Tongue (tissue), 2 donors: ENCODE data around the gene MALRD1. TPM values are rescaled to one million over a fixed set of nuclear protein-coding genes. Genes with fewer than 3 reads are reported as not detected.

ENCODE experiments used
- DNase-seq: peaks from one replicate; pipeline ENCODE4 v3.0.0-alpha.2; 2015
- total RNA-seq: library from RNA; depleted of rRNA; stranded (reverse); fragments of >200 nt; gene quantifications from one replicate; pipeline ENCODE4 v1.2.3, GENCODE V29; 2014

The MALRD1 gene
- total RNA-seq, 1 donor from 2014 or later = 6.4 TPM

- no peak for DNase-seq
Measured at GRCh38 chr10:19385846-19386450, 337.3 kb downstream of the MALRD1 start.

GRCh38 chr10:19408924-19409323 lies 360.3 kb downstream of the MALRD1 start:
- DNase-seq = no peak

GRCh38 chr10:19411119-19411518 lies 362.5 kb downstream of the MALRD1 start:
- DNase-seq = no peak

- peak; percentile 55 for DNase-seq
Measured at GRCh38 chr10:19412531-19412930, 363.9 kb downstream of the MALRD1 start.

GRCh38 chr10:19416164-19416563 lies 367.6 kb downstream of the MALRD1 start:
- no peak for DNase-seq

- DNase-seq = no peak
Measured at GRCh38 chr10:19417740-19418139, 369.1 kb downstream of the MALRD1 start.

GRCh38 chr10:19421674-19422073 lies 373.1 kb downstream of the MALRD1 start:
- no peak for DNase-seq

- peak; percentile 39 for DNase-seq
Measured at GRCh38 chr10:19426034-19426433, 377.4 kb downstream of the MALRD1 start.

- no peak for DNase-seq
Measured at GRCh38 chr10:19431622-19432351, 383.2 kb downstream of the MALRD1 start.

- DNase-seq = no peak
Measured at GRCh38 chr10:19449860-19450259, 401.3 kb downstream of the MALRD1 start.

- DNase-seq = no peak
Measured at GRCh38 chr10:19451356-19451755, 402.8 kb downstream of the MALRD1 start.

GRCh38 chr10:19451937-19452336 lies 403.3 kb downstream of the MALRD1 start:
- DNase-seq = peak; percentile 4

GRCh38 chr10:19453967-19454366 lies 405.4 kb downstream of the MALRD1 start:
- DNase-seq = no peak

- DNase-seq = no peak
Measured at GRCh38 chr10:19461588-19461987, 413.0 kb downstream of the MALRD1 start.

- DNase-seq = no peak
Measured at GRCh38 chr10:19466709-19467108, 418.1 kb downstream of the MALRD1 start.

GRCh38 chr10:19468413-19468812 lies 419.8 kb downstream of the MALRD1 start:
- DNase-seq = peak; percentile 14

GRCh38 chr10:19469521-19469920 lies 420.9 kb downstream of the MALRD1 start:
- no peak for DNase-seq

- DNase-seq = no peak
Measured at GRCh38 chr10:19479854-19480253, 431.3 kb downstream of the MALRD1 start.

- no peak for DNase-seq
Measured at GRCh38 chr10:19480353-19480752, 431.8 kb downstream of the MALRD1 start.

GRCh38 chr10:19483421-19483820 lies 434.8 kb downstream of the MALRD1 start:
- no peak for DNase-seq

GRCh38 chr10:19488592-19489280 lies 440.1 kb downstream of the MALRD1 start:
- peak; percentile 74 for DNase-seq

GRCh38 chr10:19491166-19491565 lies 442.6 kb downstream of the MALRD1 start:
- DNase-seq = no peak

- DNase-seq = no peak
Measured at GRCh38 chr10:19493917-19494316, 445.3 kb downstream of the MALRD1 start.
